GM12873 (cell line): ENCODE results near the gene CPE.

Experiments
- TF ChIP-seq, protein P1 (sequence below): IDR thresholded peaks from 2 replicates; pipeline ENCODE4 v1.5.1; 2012; ENCODE audit warnings: low read depth, mild to moderate bottlenecking, moderate library complexity, low read length, control low read depth; ENCODE audit not compliant: insufficient read depth; ENCODE audit errors: missing control alignments

Gene CPE

DNA sequence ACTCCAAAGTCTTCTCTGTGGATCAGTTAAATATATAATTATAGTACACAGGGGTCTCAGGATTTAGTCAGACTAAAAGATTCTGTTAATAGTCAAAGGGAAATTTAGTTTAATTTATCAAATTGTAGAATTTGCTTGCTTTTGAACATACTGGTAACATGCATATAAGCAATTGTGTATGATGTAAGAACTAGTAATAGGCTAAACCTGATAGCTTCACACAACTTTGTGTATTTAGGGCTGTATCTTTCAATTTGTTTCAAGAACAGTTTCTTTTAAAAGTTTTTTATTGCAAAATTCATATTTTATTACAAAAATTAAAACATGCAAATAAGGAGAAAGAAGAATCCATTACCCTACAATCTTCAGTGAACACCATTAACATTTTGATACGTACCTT lies 99.5 kb downstream of the CPE start:
- TF ChIP-seq, protein P1, sequence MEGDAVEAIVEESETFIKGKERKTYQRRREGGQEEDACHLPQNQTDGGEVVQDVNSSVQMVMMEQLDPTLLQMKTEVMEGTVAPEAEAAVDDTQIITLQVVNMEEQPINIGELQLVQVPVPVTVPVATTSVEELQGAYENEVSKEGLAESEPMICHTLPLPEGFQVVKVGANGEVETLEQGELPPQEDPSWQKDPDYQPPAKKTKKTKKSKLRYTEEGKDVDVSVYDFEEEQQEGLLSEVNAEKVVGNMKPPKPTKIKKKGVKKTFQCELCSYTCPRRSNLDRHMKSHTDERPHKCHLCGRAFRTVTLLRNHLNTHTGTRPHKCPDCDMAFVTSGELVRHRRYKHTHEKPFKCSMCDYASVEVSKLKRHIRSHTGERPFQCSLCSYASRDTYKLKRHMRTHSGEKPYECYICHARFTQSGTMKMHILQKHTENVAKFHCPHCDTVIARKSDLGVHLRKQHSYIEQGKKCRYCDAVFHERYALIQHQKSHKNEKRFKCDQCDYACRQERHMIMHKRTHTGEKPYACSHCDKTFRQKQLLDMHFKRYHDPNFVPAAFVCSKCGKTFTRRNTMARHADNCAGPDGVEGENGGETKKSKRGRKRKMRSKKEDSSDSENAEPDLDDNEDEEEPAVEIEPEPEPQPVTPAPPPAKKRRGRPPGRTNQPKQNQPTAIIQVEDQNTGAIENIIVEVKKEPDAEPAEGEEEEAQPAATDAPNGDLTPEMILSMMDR, result no peak

GRCh38 chr4:165481053-165481835 lies 102.4 kb downstream of the CPE start:
- TF ChIP-seq, protein P1, result no peak

DNA sequence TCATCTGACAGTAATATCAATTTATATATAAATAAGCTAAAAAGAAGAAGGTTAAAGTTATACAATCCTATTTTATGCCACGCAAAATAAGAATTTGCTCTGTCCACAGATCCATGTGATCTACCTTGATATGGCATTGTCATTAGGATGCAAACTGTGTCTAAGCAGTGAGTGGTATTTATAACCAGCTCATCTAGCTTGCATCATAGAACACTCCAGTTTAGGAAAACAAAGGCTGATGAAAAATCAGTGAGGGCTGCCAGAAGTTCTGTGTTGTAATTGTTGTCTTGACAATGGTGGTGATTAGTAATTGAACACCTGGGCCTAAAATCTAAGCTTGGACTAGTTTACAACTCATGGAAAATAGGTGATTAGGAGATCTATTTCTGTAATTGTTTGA lies 111.0 kb downstream of the CPE start:
- TF ChIP-seq, protein P1, result no peak

DNA sequence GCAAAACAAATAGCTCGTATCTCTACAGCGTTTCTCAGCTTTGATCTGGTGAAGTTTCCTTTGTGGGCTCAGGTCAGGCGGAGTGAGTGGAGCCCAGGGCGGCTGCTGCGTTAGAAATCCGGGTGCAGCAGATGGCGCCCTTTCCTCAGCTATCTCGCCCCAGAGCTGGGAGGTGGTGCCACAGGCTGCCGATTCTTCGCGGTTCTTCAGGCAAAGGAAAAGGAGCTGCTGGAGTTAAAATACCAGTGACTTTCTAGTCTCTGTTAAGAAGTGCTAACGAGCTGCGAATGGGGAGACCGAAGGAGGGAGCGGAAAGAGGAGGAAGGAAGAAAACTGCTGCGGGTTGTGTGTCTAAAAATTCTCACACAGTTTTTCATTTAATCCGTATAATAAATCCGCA lies 114.6 kb downstream of the CPE start:
- TF ChIP-seq, protein P1, result peak; percentile 76

DNA sequence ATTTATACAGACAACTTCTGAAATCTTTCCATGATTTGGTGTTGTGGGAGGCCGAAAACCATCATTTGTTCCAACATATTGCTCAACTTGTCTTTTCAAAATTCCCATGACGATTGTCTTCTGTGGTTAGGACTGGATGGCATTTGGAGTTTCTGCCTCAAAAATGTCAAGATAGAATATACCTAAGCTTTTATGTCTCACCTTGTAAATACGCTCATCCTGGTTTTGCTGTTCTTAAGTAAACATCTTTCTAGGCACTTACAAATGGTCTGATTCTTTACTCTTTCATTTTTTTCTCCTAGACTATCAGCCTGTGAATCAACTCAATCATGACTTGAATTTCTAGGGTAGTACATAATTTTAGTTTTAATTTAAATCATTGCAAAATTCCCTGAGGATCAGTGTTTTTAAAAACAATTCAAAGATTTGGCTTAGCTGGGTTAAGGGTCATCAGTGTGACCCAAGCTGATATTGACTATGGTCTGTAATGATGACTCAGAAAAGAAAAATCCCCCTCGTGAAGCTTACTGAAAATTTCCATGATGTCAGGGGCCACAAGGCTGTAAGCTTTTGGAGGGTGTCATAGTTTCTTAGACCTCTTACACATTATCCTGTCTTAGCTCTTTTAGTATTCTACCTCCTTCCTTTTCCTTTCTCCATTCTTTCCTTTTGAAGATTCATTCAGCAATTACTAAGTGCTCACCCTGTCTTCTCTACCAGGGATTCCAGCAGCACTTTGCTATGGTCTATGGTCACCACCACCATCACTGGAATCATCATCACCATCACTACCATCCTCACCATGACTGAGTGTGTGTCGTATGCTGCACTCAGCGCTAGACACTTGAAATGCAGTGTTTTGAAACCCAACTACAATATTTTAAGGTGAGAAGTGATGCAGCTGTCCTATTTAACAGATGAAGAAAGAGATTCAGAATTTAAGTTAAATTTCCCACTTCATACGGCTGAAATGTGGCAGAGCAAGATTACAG lies 124.4 kb downstream of the CPE start:
- TF ChIP-seq, protein P1, result no peak

DNA sequence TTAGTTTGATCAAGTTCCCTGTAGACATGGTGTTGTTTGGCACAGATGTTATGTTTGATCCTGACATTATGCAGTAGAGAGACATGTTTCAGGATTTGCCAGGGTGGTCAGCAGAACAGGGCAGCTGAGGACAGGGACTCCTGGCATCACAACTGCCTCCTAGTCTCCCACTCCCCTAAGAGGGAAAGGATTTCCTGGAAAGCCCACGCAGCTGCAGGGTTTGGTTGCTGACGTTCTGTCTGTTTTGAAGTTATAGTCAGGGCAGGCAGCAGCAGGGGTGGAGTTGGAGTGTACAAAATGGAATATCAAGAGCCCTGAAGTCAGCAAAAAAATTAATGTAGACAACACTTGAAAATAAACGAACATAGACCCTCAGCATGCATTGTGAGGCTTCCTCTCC lies 125.4 kb downstream of the CPE start:
- TF ChIP-seq, protein P1, result no peak
